Caco-2 (cell line): ENCODE results near the gene ELOVL7. TPM values are rescaled to one million over a fixed set of nuclear protein-coding genes. Genes with fewer than 3 reads are reported as not detected.

Source experiments
- BruUV-seq: library from RNA; stranded (reverse); fragments of 400-500 nt; replicated peaks from 2 replicates; lab custom pipeline; 2021; lab: Mats Ljungman, UMichigan
- CTCF ChIA-PET: fragments of 300-600 bp; sonication (Branson Sonifier 250); formaldehyde crosslinking; loops from one replicate; lab custom pipeline; 2022; ENCODE audit warnings: antibody characterized with exemption; lab: Charles Lee
- POLR2A ChIA-PET: fragments of 300-600 bp; sonication (Branson Sonifier 250); formaldehyde crosslinking; loops from one replicate; lab custom pipeline; 2022; ENCODE audit warnings: antibody characterized with exemption; lab: Charles Lee
- DNase-seq, 2 experiments: peaks; one replicate each; pipeline versions ENCODE4 v3.0.0 to v3.0.0-alpha.2; 2020 to 2022
- H3K27me3 ChIP-seq: replicated peaks from 2 replicates; pipeline ENCODE4 v1.6.0; 2011; ENCODE audit warnings: low read length; ENCODE audit not compliant: control insufficient read depth, insufficient read depth
- H3K36me3 ChIP-seq: 2 replicates; pipeline ENCODE4 v1.5.1; 2011; ENCODE audit warnings: low read length; ENCODE audit not compliant: control insufficient read depth, insufficient read depth
- H3K4me1 ChIP-seq: fragments of 250-450 bp; sonication (Bioruptor Pico); 2 replicates; pipeline ENCODE4 v1.5.1; 2020; ENCODE audit warnings: mild to moderate bottlenecking
- H3K4me3 ChIP-seq: 2 replicates; pipeline ENCODE4 v1.5.1; 2011; ENCODE audit warnings: low read depth, mild to moderate bottlenecking, control low read depth, low read length
- H3K9me3 ChIP-seq: fragments of 250-450 bp; sonication (Bioruptor Pico); 2 replicates; pipeline ENCODE4 v1.5.1; 2020; ENCODE audit warnings: mild to moderate bottlenecking, moderate library complexity
- H3K27ac Mint-ChIP-seq: one replicate; pipeline ENCODE4 v1.8.0; 2022; ENCODE audit warnings: mixed read lengths; ENCODE audit not compliant: unreplicated experiment
- H3K27me3 Mint-ChIP-seq: one replicate; pipeline ENCODE4 v1.8.0; 2022; ENCODE audit warnings: mixed read lengths; ENCODE audit not compliant: insufficient read depth, unreplicated experiment
- H3K36me3 Mint-ChIP-seq: one replicate; pipeline ENCODE4 v1.8.0; 2022; ENCODE audit warnings: mild to moderate bottlenecking, mixed read lengths; ENCODE audit not compliant: insufficient read depth, unreplicated experiment
- H3K4me1 Mint-ChIP-seq: one replicate; pipeline ENCODE4 v1.8.0; 2022; ENCODE audit warnings: low read depth, mixed read lengths; ENCODE audit not compliant: unreplicated experiment
- H3K4me3 Mint-ChIP-seq: one replicate; pipeline ENCODE4 v1.8.0; 2022; ENCODE audit warnings: mild to moderate bottlenecking, moderate library complexity, mixed read lengths; ENCODE audit not compliant: unreplicated experiment
- H3K9me3 Mint-ChIP-seq: one replicate; pipeline ENCODE4 v1.8.0; 2022; ENCODE audit warnings: mixed read lengths; ENCODE audit not compliant: unreplicated experiment
- intact Hi-C: fragments of 100-400 bp; cut with micrococcal nuclease; formaldehyde crosslinking; loops from one replicate; pipeline ENCODE4 v1.10.0; 2022; ENCODE audit not compliant: unreplicated experiment
- total RNA-seq: library from RNA; stranded (reverse); gene quantifications from 2 replicates; pipeline ENCODE4 v1.2.3, GENCODE V29; 2022
- TF ChIP-seq, protein P1 (sequence below), 2 experiments: fragments of 200-600 bp in 1 of 2; IDR thresholded peaks; 1 replicate in 1 of 2; 2 replicates in 1 of 2; pipeline versions ENCODE4 v1.5.1 to v1.8.0; 2011 to 2022; ENCODE audit warnings: antibody characterized with exemption in 1 of 2, control low read depth in 1 of 2, inconsistent platforms in 1 of 2, low read depth in 1 of 2, low read length in 1 of 2, mild to moderate bottlenecking in 1 of 2, moderate library complexity in 1 of 2; ENCODE audit not compliant: insufficient read depth in 1 of 2, severe bottlenecking in 1 of 2, unreplicated experiment in 1 of 2

The ELOVL7 gene
- total RNA-seq, 1 experiment from 2014 or later: 16.4 TPM

- Histone ChIP-seq H3K4me1 (peaks cover 3% of the 10 kb centered on the region), H3K27me3 (no peaks in the 10 kb centered on the region), H3K4me3 (no peak overlapping the region), H3K36me3 (no peaks in the 10 kb centered on the region; the same call in 1 of the 2 replicates), H3K9me3 (no peaks in the 10 kb centered on the region)
- Mint-ChIP-seq H3K4me1 (peaks cover 8% of the 10 kb centered on the region), H3K4me3 (no peak overlapping the region), H3K9me3 (no peaks in the 10 kb centered on the region), H3K27me3 (no peaks in the 10 kb centered on the region), H3K27ac (no peak overlapping the region), H3K36me3 (peaks cover 6% of the 10 kb centered on the region)
- TF ChIP-seq, protein P1, sequence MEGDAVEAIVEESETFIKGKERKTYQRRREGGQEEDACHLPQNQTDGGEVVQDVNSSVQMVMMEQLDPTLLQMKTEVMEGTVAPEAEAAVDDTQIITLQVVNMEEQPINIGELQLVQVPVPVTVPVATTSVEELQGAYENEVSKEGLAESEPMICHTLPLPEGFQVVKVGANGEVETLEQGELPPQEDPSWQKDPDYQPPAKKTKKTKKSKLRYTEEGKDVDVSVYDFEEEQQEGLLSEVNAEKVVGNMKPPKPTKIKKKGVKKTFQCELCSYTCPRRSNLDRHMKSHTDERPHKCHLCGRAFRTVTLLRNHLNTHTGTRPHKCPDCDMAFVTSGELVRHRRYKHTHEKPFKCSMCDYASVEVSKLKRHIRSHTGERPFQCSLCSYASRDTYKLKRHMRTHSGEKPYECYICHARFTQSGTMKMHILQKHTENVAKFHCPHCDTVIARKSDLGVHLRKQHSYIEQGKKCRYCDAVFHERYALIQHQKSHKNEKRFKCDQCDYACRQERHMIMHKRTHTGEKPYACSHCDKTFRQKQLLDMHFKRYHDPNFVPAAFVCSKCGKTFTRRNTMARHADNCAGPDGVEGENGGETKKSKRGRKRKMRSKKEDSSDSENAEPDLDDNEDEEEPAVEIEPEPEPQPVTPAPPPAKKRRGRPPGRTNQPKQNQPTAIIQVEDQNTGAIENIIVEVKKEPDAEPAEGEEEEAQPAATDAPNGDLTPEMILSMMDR (IDR thresholded peaks at IDR 0.05; ENCODE audit: insufficient read depth in 1 of 2, low read depth in 1 of 2, low read length in 1 of 2, severe bottlenecking in 1 of 2, unreplicated experiment in 1 of 2): no peak
- no peak for DNase-seq
- intact Hi-C loops: no loop called here
- BruUV-seq: no TSS peak
- ChIA-PET CTCF (no interaction called here), POLR2A (no interaction called here)
Observed at GRCh38 chr5:60830581-60831127, 13.4 kb downstream of the ELOVL7 start.

- no peaks in the 10 kb centered on the region; the same call in 1 of the 2 replicates for H3K36me3 ChIP-seq
- no peaks in the 10 kb centered on the region for H3K9me3 Mint-ChIP-seq
- H3K9me3 ChIP-seq: no peaks in the 10 kb centered on the region
- H3K4me3 Mint-ChIP-seq: no peak overlapping the region
- H3K27me3 ChIP-seq: no peaks in the 10 kb centered on the region
- POLR2A ChIA-PET: no interaction called here
- no peaks in the 10 kb centered on the region for H3K4me1 ChIP-seq
- TF ChIP-seq, protein P1 (IDR thresholded peaks at IDR 0.05; ENCODE audit: insufficient read depth in 1 of 2, low read depth in 1 of 2, low read length in 1 of 2, severe bottlenecking in 1 of 2, unreplicated experiment in 1 of 2): no peak
- no TSS peak for BruUV-seq
- intact Hi-C loops: no loop called here
- peaks cover 6% of the 10 kb centered on the region for H3K4me1 Mint-ChIP-seq
- no peaks in the 10 kb centered on the region for H3K36me3 Mint-ChIP-seq
- DNase-seq: no peak
- no peak overlapping the region for H3K4me3 ChIP-seq
- CTCF ChIA-PET: no interaction called here
- H3K27me3 Mint-ChIP-seq: no peaks in the 10 kb centered on the region
- H3K27ac Mint-ChIP-seq: no peak overlapping the region
Observed at GRCh38 chr5:60829490-60830266, 14.4 kb downstream of the ELOVL7 start.

DNA sequence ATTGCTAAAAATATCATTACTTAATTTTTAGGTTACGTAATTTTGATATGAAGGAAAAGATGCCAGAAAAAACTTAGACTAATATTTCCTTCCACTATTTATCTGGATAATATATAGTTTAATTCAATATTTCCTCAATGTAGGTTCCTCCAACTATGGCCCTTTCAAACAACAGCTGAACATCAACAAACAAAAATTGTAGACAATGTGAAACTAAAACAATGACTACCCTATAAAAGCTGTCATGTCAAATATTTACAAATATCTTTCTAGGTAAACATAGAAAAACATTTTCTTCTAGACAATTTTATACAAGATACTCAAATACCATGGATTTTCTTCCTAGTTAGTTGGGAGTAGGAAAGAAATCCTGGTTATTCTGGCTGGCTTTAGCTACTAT, 16.9 kb downstream of the ELOVL7 start:
- Mint-ChIP-seq H3K9me3 (no peaks in the 10 kb centered on the region), H3K27me3 (no peaks in the 10 kb centered on the region), H3K36me3 (no peaks in the 10 kb centered on the region), H3K4me3 (no peak overlapping the region), H3K4me1 (peaks cover 6% of the 10 kb centered on the region), H3K27ac (no peak overlapping the region)
- Histone ChIP-seq H3K27me3 (no peaks in the 10 kb centered on the region), H3K9me3 (no peaks in the 10 kb centered on the region), H3K4me3 (no peak overlapping the region), H3K36me3 (no peaks in the 10 kb centered on the region), H3K4me1 (no peaks in the 10 kb centered on the region)
- DNase-seq: no peak
- TF ChIP-seq, protein P1 (IDR thresholded peaks at IDR 0.05; ENCODE audit: insufficient read depth in 1 of 2, low read depth in 1 of 2, low read length in 1 of 2, severe bottlenecking in 1 of 2, unreplicated experiment in 1 of 2): no peak
- CTCF ChIA-PET: no interaction called here
- no TSS peak for BruUV-seq
- POLR2A ChIA-PET: no interaction called here
- intact Hi-C loops: no loop called here
